ENCODE measurements around the gene CDADC1.

The CDADC1 gene

DNA sequence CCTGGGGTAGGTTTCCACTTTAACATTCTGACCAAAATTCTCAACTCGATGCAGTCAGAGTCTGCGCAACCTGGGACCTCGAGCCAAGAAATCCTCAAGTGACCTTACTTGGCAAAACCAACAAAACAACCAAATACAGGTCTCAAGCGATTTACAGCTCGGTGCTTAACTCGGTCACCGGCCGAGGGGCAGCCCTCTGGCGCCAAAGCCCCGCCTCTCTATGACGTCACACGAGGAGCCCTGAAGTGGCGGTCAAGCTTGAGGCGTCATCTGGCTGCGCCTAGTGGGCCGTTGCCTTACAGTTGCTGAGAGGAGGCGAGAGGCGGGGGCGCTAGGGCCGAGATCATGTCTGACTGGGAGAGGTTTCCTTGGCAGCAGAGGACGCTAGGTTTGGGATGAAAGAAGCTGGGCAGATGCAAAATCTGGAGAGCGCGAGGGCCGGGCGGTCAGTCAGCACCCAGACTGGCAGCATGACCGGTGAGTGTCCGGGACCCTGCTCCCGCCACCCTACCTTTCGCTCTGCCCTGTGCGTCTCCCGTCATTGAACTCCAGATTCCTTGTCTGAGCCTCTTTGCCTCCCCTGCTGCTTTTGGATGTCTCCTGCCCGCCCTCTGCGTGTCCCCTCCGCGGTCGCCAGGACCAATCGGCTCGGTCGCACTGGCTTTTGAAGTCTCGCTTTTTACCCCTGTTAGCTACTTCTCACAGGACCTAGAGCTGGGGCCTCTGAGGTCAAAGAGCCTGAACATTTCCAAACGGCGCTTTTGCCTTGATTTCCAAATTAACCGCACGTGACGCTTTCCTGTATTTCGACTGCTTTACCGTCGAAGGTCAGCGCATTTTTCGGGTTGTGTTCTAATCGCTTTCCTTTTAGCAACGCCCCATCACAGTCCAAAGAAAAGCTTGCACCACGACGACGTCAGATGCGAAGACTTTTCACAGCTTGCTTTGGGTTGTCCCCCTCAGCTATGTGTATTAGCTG lies at the start of gene CDADC1:
Gene CDADC1, plus strand, starts transcription at position 283 of the 979 bp plus-strand sequence. Its CDS starts 113 bp downstream, at position 396.
- peak; percentile 32 for DNase-seq

DNA sequence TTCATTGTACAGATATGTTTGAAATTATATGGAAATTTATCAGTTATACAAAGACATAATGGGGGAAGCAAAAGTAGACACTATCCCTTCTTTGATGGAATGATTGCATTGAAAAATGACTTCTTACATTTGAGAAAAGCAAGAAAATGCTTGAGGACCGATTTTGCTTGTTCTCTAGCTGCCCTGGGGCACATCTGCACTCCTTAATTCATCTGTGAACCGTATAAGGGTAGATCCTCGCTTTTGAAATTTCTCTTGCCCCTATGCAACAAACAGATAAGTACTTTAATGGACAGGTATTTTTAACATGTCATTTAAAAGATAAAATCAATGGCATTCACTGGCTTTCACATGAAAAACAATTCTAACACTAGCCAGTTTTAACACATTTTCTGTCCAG lies 41.1 kb upstream of the CDADC1 start:
- DNase-seq: no peak

DNA sequence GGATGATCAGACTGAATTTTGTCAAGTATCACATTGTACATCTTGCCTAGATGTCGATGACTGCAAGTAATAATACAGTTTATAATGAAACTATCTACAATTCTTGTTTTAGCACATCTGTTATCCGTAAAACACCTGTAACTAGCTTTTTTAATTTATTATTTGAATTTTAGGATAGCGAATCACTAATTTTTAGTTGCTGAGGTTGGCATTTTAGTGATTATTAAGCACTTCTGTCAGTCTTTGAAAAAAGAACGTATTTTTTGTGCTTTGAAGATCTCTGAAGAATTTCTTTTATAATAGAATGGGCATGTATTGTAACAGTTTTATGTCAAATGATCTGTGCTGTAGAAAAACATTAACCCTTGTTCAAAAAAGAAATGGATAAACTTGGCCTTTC lies 39.1 kb upstream of the CDADC1 start:
- DNase-seq: no peak

DNA sequence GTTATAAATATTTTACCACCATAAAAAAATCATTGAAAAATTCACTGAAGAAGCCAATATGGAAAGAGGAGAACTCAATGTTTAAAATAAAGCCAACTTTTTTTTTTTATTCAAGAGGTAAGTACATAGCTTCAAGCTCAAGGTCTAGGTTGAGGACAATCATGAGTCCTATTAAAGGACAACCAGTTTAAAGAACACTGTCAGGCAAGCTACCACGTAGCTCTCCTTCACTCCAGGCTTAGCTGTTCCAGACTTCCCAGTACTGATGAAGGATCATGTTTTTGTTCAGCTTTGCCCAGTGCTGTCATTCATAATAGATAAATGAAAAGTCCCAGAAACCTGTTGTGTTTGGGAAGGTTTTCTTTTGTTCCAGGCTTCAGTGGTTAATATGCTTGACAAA lies 37.6 kb upstream of the CDADC1 start:
- no peak for DNase-seq

DNA sequence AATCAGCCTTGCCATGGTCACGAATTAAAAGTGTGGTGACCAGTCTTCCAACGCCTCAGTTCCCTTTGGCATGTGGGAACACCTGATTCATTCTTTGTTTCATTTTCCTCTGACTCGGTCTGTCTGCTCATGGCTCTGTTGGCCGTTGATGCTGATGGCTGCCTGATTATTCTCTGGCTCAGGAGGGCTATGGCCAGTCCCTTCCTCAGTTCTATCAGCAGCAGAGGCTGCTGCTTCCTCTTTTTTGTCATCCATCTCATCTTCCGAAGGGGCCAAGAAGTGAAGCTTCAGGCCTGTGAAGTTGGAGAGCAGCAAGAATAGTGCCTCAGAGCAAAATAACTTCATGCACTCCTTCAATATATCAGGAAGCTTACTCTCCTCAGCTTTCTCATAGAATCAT lies 37.1 kb upstream of the CDADC1 start:
- DNase-seq: no peak

DNA sequence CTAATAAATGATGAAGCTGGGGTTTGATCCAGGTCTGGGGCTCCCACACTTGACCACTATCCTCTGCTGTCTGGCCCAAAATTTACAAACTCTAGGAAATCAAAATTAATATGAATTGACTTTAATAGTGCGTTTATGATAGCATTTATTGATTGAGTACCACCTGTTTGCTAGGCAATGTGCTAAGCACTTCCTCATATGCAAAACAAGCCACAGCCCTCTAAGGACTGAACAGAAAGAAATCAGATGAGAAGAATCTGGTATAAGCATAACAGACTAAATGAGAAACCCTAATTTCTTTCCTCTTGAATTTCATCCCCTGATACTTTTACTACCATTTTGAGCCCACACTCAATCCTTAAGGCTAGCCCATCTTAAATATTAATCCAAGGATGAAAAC lies 34.2 kb upstream of the CDADC1 start:
- no peak for DNase-seq

DNA sequence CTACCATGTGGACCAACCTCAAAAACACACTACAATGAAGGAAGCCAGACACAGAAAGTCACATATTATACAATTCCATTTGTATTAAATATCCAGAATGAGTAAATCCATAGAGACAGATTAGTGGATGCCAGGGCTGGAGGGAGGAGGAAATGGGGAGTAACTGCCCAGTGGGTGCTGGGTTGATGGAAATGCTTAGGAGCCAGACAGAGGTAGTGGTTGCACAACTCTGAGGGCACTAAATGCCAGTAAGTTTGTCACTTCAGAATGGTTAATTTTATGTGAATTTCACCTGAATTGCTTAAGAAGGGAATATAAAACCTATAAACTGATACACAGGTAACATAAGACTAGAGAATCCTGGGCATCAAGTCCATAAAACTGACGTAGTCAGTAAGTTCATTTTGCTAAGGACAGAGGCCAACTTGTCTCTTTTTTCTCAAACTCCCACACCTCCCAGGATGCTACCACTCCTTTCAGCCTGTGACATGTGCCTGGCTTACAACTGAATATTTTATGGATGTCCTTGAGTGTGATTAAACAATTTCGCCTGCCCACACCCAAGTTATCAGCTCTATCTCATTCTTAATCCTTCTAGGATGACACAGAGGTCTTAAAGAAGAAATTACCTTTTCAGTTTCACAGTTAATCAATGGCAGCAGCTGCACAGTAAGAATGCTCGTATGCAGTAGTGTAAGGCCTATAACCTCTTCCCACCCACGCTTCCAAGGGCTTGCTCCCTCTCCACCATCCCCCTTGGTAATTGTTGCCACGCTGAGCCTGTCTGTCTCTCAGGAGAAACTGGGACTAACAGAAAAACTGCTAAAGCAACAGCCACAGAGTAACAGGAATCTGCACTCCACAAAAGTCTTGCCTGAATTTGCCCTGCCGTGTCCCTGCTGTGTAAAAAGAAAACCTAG lies 33.5 kb upstream of the CDADC1 start:
- no peak for DNase-seq

DNA sequence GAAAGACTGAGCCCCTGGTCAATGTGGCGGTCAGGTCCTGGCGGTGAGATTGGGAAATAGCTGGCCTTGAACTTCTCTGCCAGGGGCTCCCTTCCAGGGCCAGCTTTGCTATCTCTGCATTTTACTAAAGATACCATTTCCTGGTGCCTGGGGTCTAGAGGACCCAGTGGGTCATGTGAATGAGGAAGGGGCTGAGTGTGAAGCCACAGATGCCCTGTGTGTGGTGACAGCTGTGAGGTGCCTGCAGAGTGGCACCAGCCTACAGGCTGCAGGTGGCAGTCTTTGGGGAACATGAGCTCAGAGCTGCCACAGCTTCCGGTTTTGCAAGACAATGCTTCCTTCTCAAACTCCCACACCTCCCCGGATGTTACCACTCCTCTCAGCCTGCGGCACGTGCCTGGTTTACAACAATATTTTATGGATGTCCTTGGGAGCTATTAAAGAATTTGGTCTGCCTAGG lies 32.8 kb upstream of the CDADC1 start:
- DNase-seq: no peak

DNA sequence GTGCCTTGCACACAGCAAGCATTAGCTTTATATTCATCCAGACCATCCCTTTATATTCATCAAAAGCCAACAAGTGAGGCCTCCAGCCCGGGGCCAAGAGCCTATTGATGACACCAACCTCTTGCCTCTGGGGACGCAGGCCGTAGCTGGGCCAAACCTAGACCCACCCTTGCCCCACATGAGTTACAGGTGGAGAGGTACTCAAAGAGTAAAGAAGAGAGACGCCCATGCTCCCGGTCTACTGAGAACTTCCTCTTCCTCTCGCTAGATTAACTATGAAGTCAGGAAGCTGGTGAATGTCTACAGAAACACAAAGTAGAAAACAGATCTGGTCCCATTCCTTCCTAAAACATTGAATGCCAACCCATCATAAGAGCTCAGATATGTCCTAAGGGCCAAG lies 31.4 kb upstream of the CDADC1 start:
- DNase-seq: no peak

DNA sequence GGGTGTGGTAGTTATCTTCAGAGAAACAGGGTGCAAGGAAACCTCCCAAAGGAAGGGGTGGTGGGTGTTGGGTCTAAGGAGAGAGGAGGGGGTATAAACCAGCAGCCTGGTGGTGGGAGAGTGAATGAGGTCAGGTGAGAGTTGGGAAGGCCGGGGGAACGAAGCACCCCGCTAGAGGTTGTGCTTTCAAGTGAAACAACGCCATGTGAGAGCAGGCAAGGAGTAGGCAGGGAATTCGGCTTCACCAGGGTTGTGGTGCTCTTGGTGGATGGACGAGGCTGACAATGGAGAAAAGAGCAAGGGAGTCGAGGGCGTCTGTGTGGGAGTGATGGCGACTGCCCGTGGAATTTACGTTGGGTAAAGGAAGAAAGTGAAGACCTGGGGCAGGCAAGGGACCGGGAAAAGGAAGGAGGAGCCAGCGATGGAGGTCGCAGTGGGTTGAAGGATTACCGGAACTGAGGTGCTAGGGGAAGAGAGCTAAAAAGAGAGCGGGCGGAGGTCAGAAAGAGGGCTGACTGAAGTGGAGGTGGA lies 29.7 kb upstream of the CDADC1 start:
- no peak for DNase-seq

DNA sequence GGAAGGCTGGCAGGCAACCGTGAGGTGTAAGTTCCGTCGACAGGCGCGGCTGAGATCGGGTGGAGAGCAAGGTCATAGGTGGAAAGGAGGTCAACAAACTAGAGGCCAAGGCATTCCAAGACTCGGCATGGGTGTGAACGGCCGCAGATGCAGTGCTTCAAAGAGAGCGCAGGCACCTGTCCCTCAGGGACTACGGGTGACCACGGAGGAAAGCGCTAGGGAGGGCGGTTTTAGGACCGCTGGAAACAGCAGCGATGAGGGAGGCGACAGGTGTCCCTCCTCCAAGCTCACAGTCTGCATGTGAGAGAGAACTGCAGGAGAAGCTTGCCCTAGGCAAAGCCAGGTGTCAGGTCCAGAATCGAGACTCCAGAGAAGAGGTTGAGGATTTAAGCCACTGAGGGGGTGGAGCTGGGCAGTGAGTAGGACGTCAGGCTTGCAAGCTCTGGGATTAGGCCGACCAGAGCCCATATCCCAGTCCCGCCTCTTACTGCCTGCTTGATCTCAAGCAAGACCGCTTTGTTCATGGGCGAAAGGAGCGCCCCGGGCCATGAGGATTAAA lies 29.2 kb upstream of the CDADC1 start:
- DNase-seq: no peak

DNA sequence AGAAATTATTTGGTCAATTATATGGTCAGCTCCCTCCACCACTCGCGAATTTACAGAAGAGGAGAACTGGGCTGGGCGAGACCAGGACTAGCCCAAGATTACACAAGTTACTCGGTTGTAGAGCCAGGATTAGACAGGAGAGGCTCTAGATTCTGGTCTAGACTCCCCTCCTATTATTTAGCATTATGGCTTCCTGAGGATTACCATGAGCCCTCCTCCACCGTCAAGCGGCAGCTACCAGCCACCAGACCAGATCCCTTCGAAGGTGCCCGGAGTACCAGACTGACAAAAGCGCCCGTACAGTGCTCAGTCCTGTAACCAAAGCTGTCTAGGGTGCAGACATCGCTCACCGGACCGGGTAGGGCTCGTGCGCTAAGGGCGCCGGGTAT lies 28.1 kb upstream of the CDADC1 start:
- no peak for DNase-seq

DNA sequence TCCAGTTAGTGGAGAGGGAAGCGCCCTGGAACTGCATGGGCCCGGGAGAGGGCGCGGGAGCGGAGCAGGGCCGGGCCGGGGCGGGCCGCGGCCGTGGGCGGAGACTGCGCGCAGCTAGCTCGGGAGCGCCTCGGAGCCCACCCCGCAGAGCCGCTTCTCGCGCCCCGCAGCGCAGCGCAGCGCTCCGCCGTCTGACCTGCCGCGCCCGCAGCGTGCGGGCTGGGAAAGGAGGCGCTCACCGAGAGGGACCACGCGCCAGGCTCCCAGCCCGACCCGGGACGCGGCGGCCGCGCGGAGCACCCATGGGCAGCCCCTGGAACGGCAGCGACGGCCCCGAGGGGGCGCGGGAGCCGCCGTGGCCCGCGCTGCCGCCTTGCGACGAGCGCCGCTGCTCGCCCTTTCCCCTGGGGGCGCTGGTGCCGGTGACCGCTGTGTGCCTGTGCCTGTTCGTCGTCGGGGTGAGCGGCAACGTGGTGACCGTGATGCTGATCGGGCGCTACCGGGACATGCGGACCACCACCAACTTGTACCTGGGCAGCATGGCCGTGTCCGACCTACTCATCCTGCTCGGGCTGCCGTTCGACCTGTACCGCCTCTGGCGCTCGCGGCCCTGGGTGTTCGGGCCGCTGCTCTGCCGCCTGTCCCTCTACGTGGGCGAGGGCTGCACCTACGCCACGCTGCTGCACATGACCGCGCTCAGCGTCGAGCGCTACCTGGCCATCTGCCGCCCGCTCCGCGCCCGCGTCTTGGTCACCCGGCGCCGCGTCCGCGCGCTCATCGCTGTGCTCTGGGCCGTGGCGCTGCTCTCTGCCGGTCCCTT lies 27.5 kb upstream of the CDADC1 start, which contains the start of gene MLNR:
Gene MLNR, plus strand, starts transcription at position 303 of the 820 bp plus-strand sequence. Its CDS starts 0 bp downstream, at position 303.
- DNase-seq: no peak

DNA sequence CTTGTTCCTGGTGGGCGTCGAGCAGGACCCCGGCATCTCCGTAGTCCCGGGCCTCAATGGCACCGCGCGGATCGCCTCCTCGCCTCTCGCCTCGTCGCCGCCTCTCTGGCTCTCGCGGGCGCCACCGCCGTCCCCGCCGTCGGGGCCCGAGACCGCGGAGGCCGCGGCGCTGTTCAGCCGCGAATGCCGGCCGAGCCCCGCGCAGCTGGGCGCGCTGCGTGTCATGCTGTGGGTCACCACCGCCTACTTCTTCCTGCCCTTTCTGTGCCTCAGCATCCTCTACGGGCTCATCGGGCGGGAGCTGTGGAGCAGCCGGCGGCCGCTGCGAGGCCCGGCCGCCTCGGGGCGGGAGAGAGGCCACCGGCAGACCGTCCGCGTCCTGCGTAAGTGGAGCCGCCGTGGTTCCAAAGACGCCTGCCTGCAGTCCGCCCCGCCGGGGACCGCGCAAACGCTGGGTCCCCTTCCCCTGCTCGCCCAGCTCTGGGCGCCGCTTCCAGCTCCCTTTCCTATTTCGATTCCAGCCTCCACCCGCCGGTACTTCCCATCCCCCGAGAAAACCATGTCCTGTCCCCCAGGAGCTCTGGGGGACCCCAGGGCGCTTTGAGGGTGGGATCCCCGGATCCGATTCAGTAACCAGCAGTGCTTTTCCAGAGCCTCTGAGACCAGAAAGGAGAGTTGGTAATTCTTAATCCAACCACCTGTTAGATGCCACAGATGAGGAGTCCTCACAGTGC lies 26.7 kb upstream of the CDADC1 start:
- DNase-seq: no peak

DNA sequence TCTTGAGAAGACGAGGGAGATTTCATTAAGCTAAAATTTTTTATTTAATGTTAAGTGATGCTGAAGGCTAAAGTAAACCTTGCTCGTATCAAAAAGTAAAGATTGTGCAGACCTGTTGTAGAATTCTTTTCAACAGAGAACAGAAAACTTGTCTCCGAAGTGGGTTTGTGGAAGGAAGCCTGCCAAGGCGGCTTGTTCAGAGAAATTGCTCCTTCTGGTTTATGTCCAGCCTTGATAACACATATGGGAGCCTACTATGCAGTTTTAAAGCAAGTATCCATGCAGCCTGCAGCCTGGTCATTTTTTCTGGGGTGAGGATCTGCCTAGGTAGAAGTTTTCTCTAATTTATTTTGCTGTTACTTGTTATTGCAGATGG lies 26.1 kb upstream of the CDADC1 start:
- no peak for DNase-seq

DNA sequence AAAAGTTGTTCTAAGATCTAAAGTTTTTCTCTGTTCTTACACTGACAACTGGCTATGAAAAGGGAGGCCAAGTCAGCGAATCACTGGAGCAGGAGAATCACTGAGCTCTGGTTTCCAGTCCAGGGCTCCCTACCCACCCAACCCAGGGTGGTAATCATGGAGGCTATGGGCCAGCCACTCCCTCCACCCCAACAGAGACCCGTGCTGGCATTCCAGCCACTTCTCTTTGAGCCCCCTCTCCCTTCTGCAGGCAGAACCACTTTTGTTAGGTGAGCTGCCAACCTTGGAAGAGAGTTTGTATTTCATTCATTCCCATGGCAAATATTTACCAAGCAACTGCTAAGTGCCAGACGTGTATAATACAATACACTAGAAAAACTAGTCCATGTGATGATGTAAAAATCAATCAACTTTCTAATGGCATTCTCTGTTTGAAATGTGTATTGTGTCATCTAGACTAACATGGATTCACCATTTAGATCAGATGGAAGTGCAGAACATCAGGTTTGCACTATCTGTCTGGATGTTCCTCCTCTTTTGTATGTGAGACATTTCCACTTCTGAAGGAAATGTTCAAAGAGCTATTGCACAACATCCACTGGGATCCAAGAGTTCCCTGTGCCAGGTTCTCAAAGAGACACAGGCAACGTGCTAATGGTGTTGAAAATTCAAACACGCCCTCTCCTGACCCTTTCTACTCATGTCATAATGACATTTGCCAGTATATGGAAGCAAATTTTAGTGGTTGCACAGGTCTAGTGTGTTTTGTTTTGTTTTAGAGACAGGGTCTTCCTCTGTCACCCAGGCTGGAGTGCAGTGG lies 22.3 kb upstream of the CDADC1 start:
- DNase-seq: no peak

DNA sequence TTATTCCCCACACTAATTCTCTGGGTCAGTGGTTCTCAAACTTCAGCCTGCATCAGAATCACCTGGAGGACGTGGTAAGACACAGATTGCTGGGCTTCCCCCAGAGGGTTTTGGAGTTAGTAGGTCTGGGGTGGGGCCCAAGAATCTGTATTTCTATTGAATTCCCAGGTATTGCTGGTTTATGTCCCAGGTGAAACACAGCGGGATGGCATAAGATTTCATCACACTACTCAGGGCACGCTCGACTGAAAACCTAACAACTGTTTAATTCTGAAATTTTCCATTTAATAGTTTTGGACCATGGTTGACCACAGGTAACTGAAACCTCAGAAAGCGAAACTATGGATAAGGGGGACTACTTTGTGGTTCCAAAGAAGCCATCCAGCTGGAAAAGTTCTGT lies 21.1 kb upstream of the CDADC1 start:
- DNase-seq: no peak

DNA sequence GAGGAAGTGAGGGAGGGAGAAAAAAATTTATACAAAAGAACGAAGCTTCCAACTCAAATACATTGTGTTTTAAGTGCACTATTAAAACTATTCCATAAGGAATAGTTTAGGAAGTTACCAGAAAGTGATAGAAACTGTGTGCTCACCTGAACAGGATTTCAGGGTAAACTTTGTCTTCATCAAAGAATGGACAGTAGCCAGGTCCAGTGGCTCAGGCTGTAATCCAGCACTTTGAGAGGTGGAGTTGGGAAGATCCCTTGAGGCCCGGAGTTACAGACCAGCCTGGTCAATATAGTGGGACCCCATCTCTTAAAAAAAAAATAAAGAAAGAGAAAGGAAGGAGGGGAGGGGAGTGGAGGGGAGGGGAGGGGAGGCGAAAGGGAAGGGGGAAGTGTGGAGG lies 13.0 kb upstream of the CDADC1 start:
- no peak for DNase-seq

DNA sequence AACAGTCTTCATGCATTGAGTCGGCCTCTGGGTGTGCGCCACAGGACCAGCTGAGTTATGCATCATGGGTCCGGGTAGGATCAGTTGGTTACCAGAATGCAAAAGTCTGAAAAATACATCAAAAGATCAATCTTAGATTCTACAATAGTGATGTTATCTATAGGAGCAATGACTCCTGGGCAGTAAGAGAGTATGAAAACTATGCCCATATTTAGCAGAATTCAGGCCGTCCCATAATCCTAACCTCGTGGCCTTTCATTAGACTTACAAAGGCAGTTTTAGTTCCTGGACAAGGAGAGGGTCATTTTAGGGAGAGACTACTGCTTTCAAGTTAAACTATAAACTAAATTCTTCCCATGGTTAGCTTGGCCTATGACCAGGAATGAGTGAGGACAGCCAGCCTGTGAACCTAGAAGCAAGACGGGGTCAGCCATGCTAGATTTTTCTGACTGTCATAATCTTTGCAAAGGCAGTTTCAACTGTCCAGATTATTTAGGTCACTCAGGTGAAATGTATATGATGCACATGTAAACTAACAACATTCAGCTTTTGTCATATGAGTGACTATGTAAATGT lies 11.8 kb upstream of the CDADC1 start:
- DNase-seq: no peak

DNA sequence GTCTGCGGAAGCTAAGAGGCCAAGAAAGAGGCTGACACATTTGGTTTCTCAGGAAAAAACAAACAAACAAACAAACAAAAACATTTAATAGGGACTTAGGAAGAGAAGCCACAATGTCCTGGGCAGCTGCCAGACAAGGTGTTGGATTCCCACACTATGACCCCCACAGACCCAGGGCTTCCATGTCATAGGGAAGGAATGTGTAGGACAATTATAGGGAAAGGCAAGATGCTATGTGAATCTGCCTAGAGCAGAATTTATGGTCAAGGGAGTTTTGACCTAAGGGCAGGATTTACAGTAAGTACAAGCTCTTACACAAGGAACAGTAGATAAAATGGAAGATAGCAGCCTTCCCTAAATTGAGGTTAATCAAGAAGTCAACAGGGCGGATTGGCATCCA lies 9.1 kb upstream of the CDADC1 start:
- no peak for DNase-seq

Measured in cortex of kidney (tissue), 1 donor.